K562 (cell line): ENCODE data around the gene C16orf78. TPM values are rescaled to one million over a fixed set of nuclear protein-coding genes. Genes with fewer than 3 reads are reported as not detected.

Source experiments
- ATAC-seq: fragments of 200-7000 bp; cut with Tn5 transposase; 3 replicates; pipeline ENCODE4 v1.9.1; 2020; ENCODE audit warnings: moderate library complexity
- BruUV-seq: library from RNA; stranded (reverse); fragments of 400-500 nt; replicated peaks from 2 replicates; lab custom pipeline; 2021; lab: Mats Ljungman, UMichigan
- CTCF ChIA-PET: fragments of 300-600 bp; formaldehyde crosslinking; extraction: SDS; loops from one replicate; lab custom pipeline; 2021; ENCODE audit warnings: low intra/inter-chr PET ratio; lab: Yijun Ruan, JAX
- POLR2A ChIA-PET: fragments of 300-600, 350-650 bp; sonication (Branson Sonifier 250); formaldehyde crosslinking; extraction: SDS; loops from one replicate; lab custom pipeline; 2021; ENCODE audit warnings: antibody characterized with exemption, inconsistent platforms; lab: Yijun Ruan, JAX
- DNase-seq, 4 experiments: peaks; one replicate each; pipeline versions ENCODE4 v3.0.0 to v3.0.0-alpha.2; 2011 to 2018; ENCODE audit warnings: low spot score in 3 of 4, mixed read lengths in 3 of 4; ENCODE audit errors: extremely low read depth in 1 of 4
- FAIRE-seq: peaks from 2 replicates; lab custom pipeline; 2011; peaks lifted over from hg19 to GRCh38; lab: Jason Lieb, UNC
- H2AFZ ChIP-seq: 2 replicates; pipeline ENCODE4 v1.6.0; 2011; ENCODE audit warnings: low read depth, low read length, control low read depth, inconsistent platforms
- H3K27ac ChIP-seq: fragments of 200-600 bp; 3 replicates; pipeline ENCODE4 v1.8.0; 2011; ENCODE audit warnings: low read depth, mild to moderate bottlenecking, control low read depth, inconsistent platforms, low read length, moderate library complexity, mixed read lengths; ENCODE audit errors: extremely low read depth
- H3K27me3 ChIP-seq, 2 experiments: fragments of 300-600 bp in 1 of 2; 2 replicates in 1 of 2; 3 replicates in 1 of 2; pipeline versions ENCODE4 v1.6.0 to v1.8.0; 2011; ENCODE audit warnings: inconsistent platforms in 2 of 2, low read length in 2 of 2, mild to moderate bottlenecking in 1 of 2, mixed read lengths in 1 of 2, moderate library complexity in 1 of 2; ENCODE audit not compliant: control insufficient read depth in 2 of 2, insufficient read depth in 2 of 2
- H3K36me3 ChIP-seq: fragments of 300-600 bp; 3 replicates; pipeline ENCODE4 v1.8.0; 2011; ENCODE audit warnings: mild to moderate bottlenecking, low read length, inconsistent platforms; ENCODE audit not compliant: control insufficient read depth, insufficient read depth
- H3K4me1 ChIP-seq, 2 experiments: fragments of 200-600 bp in 1 of 2; replicated peaks in 1 of 2; 2 replicates in 1 of 2; 3 replicates in 1 of 2; pipeline versions ENCODE4 v1.5.1 to v1.8.0; 2011; ENCODE audit warnings: inconsistent platforms in 2 of 2, low read length in 2 of 2, mild to moderate bottlenecking in 1 of 2, mixed read lengths in 1 of 2, moderate library complexity in 1 of 2; ENCODE audit not compliant: control insufficient read depth in 2 of 2, insufficient read depth in 2 of 2
- H3K4me2 ChIP-seq: 2 replicates; pipeline ENCODE4 v1.6.1; 2011; ENCODE audit warnings: low read length, control low read depth, inconsistent platforms, mixed read lengths; ENCODE audit not compliant: insufficient read depth
- H3K4me3 ChIP-seq: fragments of 200-600 bp; sonication (generic), shearing (Covaris generic); 2 replicates; pipeline ENCODE4 v1.5.1; 2016; ENCODE audit warnings: control low read depth, inconsistent platforms
- H3K79me2 ChIP-seq: fragments of 200-600 bp; 3 replicates; pipeline ENCODE4 v1.8.0; 2011; ENCODE audit warnings: low read length, inconsistent platforms; ENCODE audit not compliant: control insufficient read depth, insufficient read depth
- H3K9ac ChIP-seq, 2 experiments: 2 replicates each; pipeline versions ENCODE4 v1.6.0 to v1.6.1; 2011; ENCODE audit warnings: low read depth in 2 of 2, low read length in 2 of 2, control low read depth in 1 of 2, inconsistent platforms in 1 of 2, mild to moderate bottlenecking in 1 of 2, mixed read lengths in 1 of 2; ENCODE audit not compliant: insufficient read depth in 1 of 2
- H3K9me1 ChIP-seq: one replicate; pipeline ENCODE4 v1.6.0; 2011; ENCODE audit warnings: inconsistent platforms, mild to moderate bottlenecking, low read length, moderate library complexity; ENCODE audit not compliant: control insufficient read depth, insufficient read depth
- H3K9me3 ChIP-seq: replicated peaks from 2 replicates; pipeline ENCODE4 v1.5.1; 2011; ENCODE audit warnings: low read depth, low read length, inconsistent platforms; ENCODE audit not compliant: control insufficient read depth, insufficient read depth
- H4K20me1 ChIP-seq: replicated peaks from 2 replicates; pipeline ENCODE4 v1.6.1; 2011; ENCODE audit warnings: low read length, inconsistent platforms, mixed read lengths; ENCODE audit not compliant: control insufficient read depth, insufficient read depth
- ADNP ChIP-seq: fragments of 200-800 bp; sonication (Bioruptor generic); IDR thresholded peaks from 2 replicates; pipeline ENCODE4 v1.6.1; 2016; ENCODE audit warnings: missing genetic modification characterization, missing compliant biosample characterization
- ETS2 ChIP-seq: IDR thresholded peaks from 2 replicates; pipeline ENCODE4 v1.6.1; 2016; ENCODE audit warnings: borderline replicate concordance, missing genetic modification characterization, mild to moderate bottlenecking, moderate library complexity, missing compliant biosample characterization; ENCODE audit not compliant: poor library complexity, severe bottlenecking
- FOSL1 ChIP-seq: fragments of 200-800 bp; sonication (Bioruptor generic); conservative IDR thresholded peaks from 2 replicates; pipeline ENCODE4 v1.6.1; 2016; ENCODE audit warnings: missing genetic modification characterization, missing compliant biosample characterization
- FOXA1 ChIP-seq: fragments of 450-650 bp; IDR thresholded peaks from 2 replicates; pipeline ENCODE4 v1.6.1; 2016; ENCODE audit warnings: mild to moderate bottlenecking, borderline replicate concordance
- ZNF354B ChIP-seq: fragments of 250-450 bp; sonication (Bioruptor Pico); IDR thresholded peaks from 2 replicates; pipeline ENCODE4 v1.4.0; 2020
- ZSCAN29 ChIP-seq: fragments of 450-650 bp; IDR thresholded peaks from 2 replicates; pipeline ENCODE4 v1.6.1; 2017
- WGBS: fragments of 100-300 bp; shearing (Covaris generic); methylation state at CpG from one replicate; pipeline ENCODE4 v1.1.6; 2016; ENCODE audit warnings: low coverage, mixed read lengths; ENCODE audit not compliant: insufficient coverage; ENCODE audit errors: missing lambda C conversion rate; 5-methylcytosine and 5-hydroxymethylcytosine counted together
- in situ Hi-C: fragments of 300-500 bp; cut with MboI; formaldehyde crosslinking; loops from 4 replicates; pipeline ENCODE4 v1.15.0; 2018; ENCODE audit warnings: inconsistent platforms, mixed read lengths
- intact Hi-C: fragments of 100-400 bp; cut with micrococcal nuclease; formaldehyde crosslinking; loops from 2 replicates; pipeline ENCODE4 v1.14.2; 2022
- polyA plus RNA-seq, 8 experiments: library from polyadenylated mRNA; depleted of rRNA in 4 of 8; stranded (reverse) in 5 of 8; unstranded in 3 of 8; fragments of >200 nt; fragmentation: Nextera tagmentation in 2 of 8; fragmentation: Illumina TruSeq in 1 of 8; extraction: Ambion mirVana in 2 of 8; extraction: Trizol in 1 of 8; gene quantifications; 2 replicates each; pipeline versions ENCODE4 v1.2.1 to v1.2.3, GENCODE V29; 2011 to 2014; ENCODE audit warnings: inconsistent platforms in 1 of 8, missing spikeins in 1 of 8
- total RNA-seq, 7 experiments: library from RNA; depleted of rRNA in 6 of 7; stranded (reverse); fragments of >200 nt in 6 of 7; fragmentation: Illumina TruSeq in 2 of 7; extraction: Trizol in 2 of 7; gene quantifications; 2 replicates each; pipeline versions ENCODE4 v1.2.1 to v1.2.3, GENCODE V29; 2011 to 2021; ENCODE audit warnings: low replicate concordance in 1 of 7
- TF ChIP-seq, protein P1 (sequence below), 2 experiments: fragments of 450-650 bp; IDR thresholded peaks; 2 replicates each; pipeline ENCODE4 v1.6.1; 2016
- TF ChIP-seq, protein P2 (sequence below): fragments of 450-650 bp; formaldehyde crosslinking; IDR thresholded peaks from 2 replicates; pipeline ENCODE4 v1.4.0; 2020; ENCODE audit warnings: mild to moderate bottlenecking, moderate library complexity
- TF ChIP-seq, protein P3 (sequence below): fragments of 250-450 bp; sonication (Bioruptor Pico); IDR thresholded peaks from 2 replicates; pipeline ENCODE4 v1.5.1; 2021; ENCODE audit warnings: mild to moderate bottlenecking
- TF ChIP-seq, protein P4 (sequence below), 2 experiments: fragments of 200-800 bp in 1 of 2; sonication (Bioruptor generic) in 1 of 2; sonication (generic) in 1 of 2; formaldehyde crosslinking in 1 of 2; IDR thresholded peaks in 1 of 2; conservative IDR thresholded peaks in 1 of 2; 2 replicates each; pipeline versions ENCODE4 v1.5.0 to v1.6.1; 2016 to 2020; ENCODE audit warnings: missing compliant biosample characterization in 1 of 2, missing genetic modification characterization in 1 of 2, missing genetic modification reagents in 1 of 2

C16orf78 gene
- total and polyA plus RNA-seq, 9 of the 15 experiments (the other 6 are each of a cell fraction or from before 2014, with no cell fraction given), result not detected

DNA sequence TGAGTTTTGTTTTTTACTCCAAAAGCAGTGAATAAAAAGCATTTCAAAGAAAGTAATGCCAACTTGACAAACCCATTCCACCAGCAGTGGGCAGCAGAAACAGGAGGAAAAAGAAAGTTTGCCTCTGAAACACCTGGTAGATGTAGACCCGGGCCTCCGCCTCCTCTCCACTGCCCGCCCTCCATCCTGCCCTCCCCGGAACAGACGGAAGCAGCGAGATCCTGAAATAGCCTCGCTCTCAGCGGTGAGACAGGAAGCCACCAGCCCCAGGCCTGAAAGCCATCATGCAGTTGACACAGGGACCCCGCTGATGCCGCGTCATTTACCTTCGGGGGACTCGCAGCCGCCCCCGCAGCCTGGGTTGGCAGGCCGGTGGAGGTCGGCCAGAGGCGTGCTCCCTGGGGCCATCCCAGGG lies 67.8 kb downstream of the C16orf78 start:
- no peak overlapping the region for H3K27ac ChIP-seq
- no peaks in the 10 kb centered on the region for H3K36me3 ChIP-seq
- H3K4me2 ChIP-seq, result no peak overlapping the region
- FAIRE-seq (no peak), DNase-seq (no peak), ATAC-seq (no peak)
- POLR2A ChIA-PET, result no interaction called here
- peaks cover 5% of the 10 kb centered on the region for H4K20me1 ChIP-seq
- 0% methylated on average over 17 of the region's 18 CpGs for WGBS
- H3K9me1 ChIP-seq, result no peaks in the 10 kb centered on the region
- peaks cover 19 to 44% of the 10 kb centered on the region in 2 experiments; a peak in 4 of 5 replicates for H3K27me3 ChIP-seq
- no peaks in the 10 kb centered on the region for H3K9me3 ChIP-seq
- in situ Hi-C loops, result no loop called here
- H3K79me2 ChIP-seq, result no peaks in the 10 kb centered on the region
- CTCF ChIA-PET, result no interaction called here
- intact Hi-C loops, result no loop called here
- no peak overlapping the region for H2AFZ ChIP-seq
- no TSS peak for BruUV-seq
- no peak overlapping the region for H3K4me3 ChIP-seq
- no peaks in the 10 kb centered on the region for H3K4me1 ChIP-seq
- no peak overlapping the region for H3K9ac ChIP-seq
- TF ChIP-seq ADNP (tag), result no peak
- TF ChIP-seq ZNF354B (CRISPR knock-in tag), result no peak
- TF ChIP-seq, protein P1, sequence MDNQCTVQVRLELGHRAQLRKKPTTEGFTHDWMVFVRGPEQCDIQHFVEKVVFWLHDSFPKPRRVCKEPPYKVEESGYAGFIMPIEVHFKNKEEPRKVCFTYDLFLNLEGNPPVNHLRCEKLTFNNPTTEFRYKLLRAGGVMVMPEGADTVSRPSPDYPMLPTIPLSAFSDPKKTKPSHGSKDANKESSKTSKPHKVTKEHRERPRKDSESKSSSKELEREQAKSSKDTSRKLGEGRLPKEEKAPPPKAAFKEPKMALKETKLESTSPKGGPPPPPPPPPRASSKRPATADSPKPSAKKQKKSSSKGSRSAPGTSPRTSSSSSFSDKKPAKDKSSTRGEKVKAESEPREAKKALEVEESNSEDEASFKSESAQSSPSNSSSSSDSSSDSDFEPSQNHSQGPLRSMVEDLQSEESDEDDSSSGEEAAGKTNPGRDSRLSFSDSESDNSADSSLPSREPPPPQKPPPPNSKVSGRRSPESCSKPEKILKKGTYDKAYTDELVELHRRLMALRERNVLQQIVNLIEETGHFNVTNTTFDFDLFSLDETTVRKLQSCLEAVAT (IDR thresholded peaks at IDR 0.05), result no peak
- TF ChIP-seq ZSCAN29, result no peak
- TF ChIP-seq, protein P2, sequence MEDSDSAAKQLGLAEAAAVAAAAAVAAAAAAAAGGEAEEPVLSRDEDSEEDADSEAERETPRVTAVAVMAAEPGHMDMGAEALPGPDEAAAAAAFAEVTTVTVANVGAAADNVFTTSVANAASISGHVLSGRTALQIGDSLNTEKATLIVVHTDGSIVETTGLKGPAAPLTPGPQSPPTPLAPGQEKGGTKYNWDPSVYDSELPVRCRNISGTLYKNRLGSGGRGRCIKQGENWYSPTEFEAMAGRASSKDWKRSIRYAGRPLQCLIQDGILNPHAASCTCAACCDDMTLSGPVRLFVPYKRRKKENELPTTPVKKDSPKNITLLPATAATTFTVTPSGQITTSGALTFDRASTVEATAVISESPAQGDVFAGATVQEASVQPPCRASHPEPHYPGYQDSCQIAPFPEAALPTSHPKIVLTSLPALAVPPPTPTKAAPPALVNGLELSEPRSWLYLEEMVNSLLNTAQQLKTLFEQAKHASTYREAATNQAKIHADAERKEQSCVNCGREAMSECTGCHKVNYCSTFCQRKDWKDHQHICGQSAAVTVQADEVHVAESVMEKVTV, result no peak
- TF ChIP-seq, protein P3, sequence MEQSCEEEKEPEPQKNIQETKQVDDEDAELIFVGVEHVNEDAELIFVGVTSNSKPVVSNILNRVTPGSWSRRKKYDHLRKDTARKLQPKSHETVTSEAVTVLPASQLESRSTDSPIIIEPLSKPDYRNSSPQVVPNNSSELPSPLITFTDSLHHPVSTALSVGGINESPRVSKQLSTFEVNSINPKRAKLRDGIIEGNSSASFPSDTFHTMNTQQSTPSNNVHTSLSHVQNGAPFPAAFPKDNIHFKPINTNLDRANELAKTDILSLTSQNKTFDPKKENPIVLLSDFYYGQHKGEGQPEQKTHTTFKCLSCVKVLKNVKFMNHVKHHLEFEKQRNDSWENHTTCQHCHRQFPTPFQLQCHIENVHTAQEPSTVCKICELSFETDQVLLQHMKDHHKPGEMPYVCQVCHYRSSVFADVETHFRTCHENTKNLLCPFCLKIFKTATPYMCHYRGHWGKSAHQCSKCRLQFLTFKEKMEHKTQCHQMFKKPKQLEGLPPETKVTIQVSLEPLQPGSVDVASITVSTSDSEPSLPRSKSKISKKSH (CRISPR knock-in tag), result no peak
- no peak for TF ChIP-seq FOSL1
- TF ChIP-seq, protein P4, sequence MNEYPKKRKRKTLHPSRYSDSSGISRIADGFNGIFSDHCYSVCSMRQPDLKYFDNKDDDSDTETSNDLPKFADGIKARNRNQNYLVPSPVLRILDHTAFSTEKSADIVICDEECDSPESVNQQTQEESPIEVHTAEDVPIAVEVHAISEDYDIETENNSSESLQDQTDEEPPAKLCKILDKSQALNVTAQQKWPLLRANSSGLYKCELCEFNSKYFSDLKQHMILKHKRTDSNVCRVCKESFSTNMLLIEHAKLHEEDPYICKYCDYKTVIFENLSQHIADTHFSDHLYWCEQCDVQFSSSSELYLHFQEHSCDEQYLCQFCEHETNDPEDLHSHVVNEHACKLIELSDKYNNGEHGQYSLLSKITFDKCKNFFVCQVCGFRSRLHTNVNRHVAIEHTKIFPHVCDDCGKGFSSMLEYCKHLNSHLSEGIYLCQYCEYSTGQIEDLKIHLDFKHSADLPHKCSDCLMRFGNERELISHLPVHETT (CRISPR knock-in tag; conservative IDR thresholded peaks at IDR 0.05 in 1 of 2, IDR thresholded peaks at IDR 0.05 in 1 of 2), result no peak
- TF ChIP-seq FOXA1, result no peak
- TF ChIP-seq ETS2 (tag), result no peak
